Astrocyte of the spinal cord (primary cell): Measurements from ENCODE around the gene CLTCL1.

Experiments
- DNase-seq: peaks from one replicate; pipeline ENCODE4 v3.0.0; 2011; ENCODE audit warnings: low read depth, low spot score
- H3K4me3 ChIP-seq: 2 replicates; pipeline ENCODE4 v1.5.1; 2011; ENCODE audit warnings: low read depth, mild to moderate bottlenecking, low read length, moderate library complexity
- CTCF ChIP-seq: IDR thresholded peaks from 2 replicates; pipeline ENCODE4 v1.5.1; 2012; ENCODE audit warnings: low read depth, mild to moderate bottlenecking, low read length, inconsistent platforms
- in situ Hi-C: cut with HindIII; loops from 2 replicates; pipeline ENCODE4 v1.10.0; 2017; ENCODE audit warnings: low sequenced_read_pairs

CLTCL1 gene

GRCh38 chr22:19304547-19304946, 13.0 kb upstream of the CLTCL1 start:
- in situ Hi-C loops: no loop called here
- no peak overlapping the region for H3K4me3 ChIP-seq
- no peak for DNase-seq
- no peak for TF ChIP-seq CTCF

DNA sequence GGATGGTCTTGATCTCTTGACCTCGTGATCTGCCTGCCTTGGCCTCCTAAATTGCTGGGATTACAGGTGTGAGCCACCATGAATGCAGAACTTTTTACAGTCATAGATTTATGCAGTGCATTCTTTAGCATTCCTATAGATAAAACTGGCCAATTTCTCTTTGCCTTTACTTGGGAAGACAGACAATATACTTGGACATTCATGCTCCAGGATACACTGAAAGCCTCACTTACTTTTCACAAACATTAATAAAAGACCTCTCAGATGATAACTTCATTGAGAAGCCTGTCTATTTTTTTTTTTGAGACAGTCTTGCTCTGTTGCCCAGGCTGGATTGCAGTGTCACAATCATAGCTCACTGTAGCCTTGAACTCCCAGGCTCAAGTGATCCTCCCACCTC, 12.3 kb upstream of the CLTCL1 start:
- no peak for DNase-seq
- in situ Hi-C loops: no loop called here
- H3K4me3 ChIP-seq: no peak overlapping the region
- TF ChIP-seq CTCF: no peak

- TF ChIP-seq CTCF: no peak
- no peak for DNase-seq
- in situ Hi-C loops: no loop called here
- H3K4me3 ChIP-seq: no peak overlapping the region
Measured at GRCh38 chr22:19295733-19296132, 4.2 kb upstream of the CLTCL1 start.

DNA sequence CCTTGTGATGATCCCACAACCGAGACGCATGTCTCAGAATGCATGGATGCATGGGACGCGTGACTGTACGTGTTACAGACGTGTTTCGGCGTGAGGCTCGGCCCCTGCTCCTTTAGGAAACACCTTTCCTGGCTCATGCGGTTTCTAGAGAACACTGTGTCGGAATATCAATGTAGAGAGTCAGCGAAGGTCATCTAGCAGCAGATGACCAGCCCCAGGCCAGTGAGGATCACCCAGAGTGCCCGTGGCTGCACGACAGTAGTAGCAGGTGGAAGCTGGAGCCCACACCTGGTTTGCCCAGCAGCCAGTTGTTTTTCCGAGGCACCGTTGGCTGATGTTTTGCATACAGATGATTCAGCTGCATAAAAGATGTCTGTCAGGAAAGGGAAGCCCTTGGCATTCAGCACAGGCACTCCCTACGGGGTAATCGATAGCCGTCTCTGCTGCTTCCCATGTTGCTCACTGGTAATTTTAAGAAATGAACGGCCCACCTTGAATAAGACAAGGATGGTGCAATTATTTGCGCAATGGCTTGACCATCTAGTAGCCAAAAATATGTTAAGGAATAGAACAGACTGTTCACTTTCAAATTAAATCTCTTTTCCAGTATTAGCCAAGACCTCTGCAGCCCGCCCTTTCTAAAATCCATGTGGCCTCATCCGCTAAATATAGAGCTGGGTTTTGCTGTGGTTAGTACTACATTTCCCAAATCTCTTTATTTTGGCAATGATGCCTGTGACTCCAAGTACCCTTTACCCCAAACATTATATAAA, 1.1 kb upstream of the CLTCL1 start:
- TF ChIP-seq CTCF: no peak
- in situ Hi-C loops: no loop called here
- no peak for DNase-seq
- H3K4me3 ChIP-seq: peak overlapping the region; percentile 53

- no peak for TF ChIP-seq CTCF
- peak overlapping the region; percentile 63 for H3K4me3 ChIP-seq
- in situ Hi-C loops: no loop called here
- peak; percentile 16 for DNase-seq
Measured at GRCh38 chr22:19291218-19291579, 320 bp downstream of the CLTCL1 start.

DNA sequence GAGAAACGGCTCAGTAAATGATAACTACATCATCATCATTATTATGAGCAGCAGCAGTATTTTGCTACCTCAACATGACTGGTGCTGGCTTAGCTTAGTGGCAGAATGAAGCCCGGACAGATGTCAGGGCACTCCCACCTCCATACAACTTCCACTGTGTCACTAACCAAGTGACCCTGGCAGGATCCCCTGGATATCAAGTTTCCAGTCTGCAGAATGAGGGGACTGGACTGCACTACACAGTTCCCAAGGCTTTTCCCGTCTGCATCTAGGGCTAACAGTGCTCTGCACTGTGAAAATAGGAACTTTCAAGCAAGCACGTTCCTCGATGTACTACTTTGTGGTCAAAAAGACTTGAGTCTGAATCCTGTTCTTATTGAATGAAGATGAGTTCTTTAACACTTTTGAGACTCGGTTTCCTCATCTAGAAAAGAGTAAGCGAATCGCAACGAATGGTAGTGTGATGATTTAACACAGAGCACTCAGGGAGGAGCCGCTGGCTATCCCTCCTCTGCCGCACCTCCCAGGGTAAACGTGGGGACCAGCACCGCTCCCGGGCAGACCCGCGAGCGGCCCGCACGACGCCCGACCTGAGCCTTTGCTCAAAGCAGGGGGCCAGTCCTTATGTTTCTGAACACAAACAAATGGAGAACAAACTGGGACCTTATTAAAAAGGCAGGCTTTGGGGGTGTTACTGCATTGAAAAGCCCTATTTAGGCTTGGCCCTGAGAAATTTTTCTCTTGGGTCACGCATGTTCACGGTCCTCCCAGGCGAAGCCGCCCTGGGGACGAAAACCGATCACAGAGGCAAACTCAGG, 910 bp downstream of the CLTCL1 start:
- peak overlapping the region; percentile 63 for H3K4me3 ChIP-seq
- peak; percentile 27 for DNase-seq
- TF ChIP-seq CTCF: no peak
- in situ Hi-C loops: no loop called here
